Right ventricle myocardium superior (tissue), 1 donor: ENCODE results near the gene NELFB. TPM values are rescaled to one million over a fixed set of nuclear protein-coding genes. Genes with fewer than 3 reads are reported as not detected.
"Not testable (repeated sequence)": the region's sequence is repeated elsewhere in the genome, so short reads cannot be mapped to it uniquely, and the experiment has no call there.

ENCODE experiments used
- ATAC-seq: fragments of 200-7000 bp; cut with Tn5 transposase; one replicate; pipeline ENCODE4 v1.9.1; 2020; ENCODE audit warnings: mild to moderate bottlenecking; ENCODE audit not compliant: poor library complexity
- DNase-seq: peaks from one replicate; pipeline ENCODE4 v3.0.0-alpha.2; 2020
- intact Hi-C: fragments of 100-400 bp; cut with DNase I; formaldehyde crosslinking; loops from one replicate; pipeline ENCODE4 v1.11.2; 2022
- total RNA-seq: library from RNA; stranded (reverse); fragmentation: NEBNext Ultra II Directional; extraction: Animal tissue kit (Norgen Biotek cat#: 25700); gene quantifications from one replicate; pipeline ENCODE4 v1.2.1, GENCODE V29; 2021
- donor health status: DM: no; HTN: yes; CAD: no; lungs with severe emphysema.

The NELFB gene
- total RNA-seq, 1 donor from 2014 or later: 39.9 TPM

DNA sequence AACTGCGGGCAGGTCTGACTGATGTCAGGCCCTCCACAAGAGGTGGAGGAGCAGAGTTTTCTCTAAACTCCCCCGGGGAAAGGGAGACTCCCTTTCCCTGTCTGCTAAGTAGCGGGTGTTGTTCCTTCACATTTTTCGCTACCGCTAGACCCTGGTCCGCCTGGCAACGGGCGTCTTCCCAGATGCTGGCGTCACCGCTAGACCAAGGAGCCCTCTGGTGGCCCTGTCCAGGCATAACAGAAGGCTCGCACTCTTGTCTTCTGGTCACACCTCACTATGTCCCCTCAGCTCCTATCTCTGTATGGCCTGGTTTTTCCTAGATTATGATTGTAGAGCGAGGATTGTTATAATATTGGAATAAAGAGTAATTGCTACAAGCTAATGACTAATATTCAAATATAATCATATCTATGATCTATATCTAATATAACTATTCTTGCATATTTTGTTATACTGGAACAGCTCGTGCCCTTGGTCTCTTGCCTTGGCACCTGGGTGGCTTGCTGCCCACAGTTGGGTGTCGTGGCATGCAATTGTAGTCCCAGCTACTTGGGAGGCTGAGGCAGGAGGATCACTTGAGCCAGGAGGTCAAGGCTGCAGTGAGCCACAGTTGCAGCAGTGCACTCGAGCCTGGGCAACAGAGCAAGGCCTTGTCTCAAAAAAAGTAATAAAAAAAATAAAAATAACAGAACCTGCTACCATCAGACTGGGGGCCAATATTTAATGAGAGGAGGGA lies 7.2 kb downstream of the NELFB start:
- intact Hi-C loops, DNase-seq, ATAC-seq: not testable (repeated sequence)

DNA sequence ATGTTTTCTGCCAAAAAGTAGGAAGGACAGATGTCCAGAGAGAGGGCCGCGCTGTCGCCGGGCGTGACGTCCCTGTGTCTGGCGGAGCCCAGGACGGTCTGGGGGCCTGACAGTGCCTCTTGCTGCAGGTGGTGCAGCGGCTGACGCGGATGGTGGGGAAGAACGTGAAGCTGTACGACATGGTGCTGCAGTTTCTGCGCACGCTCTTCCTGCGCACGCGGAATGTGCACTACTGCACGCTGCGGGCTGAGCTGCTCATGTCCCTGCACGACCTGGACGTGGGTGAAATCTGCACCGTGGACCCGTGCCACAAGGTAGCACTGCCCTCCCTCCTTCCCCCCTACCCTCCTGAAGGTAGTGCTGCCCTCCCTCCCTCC lies 7.8 kb downstream of the NELFB start:
- intact Hi-C loops: no loop called here
- ATAC-seq: no peak
- DNase-seq: no peak

DNA sequence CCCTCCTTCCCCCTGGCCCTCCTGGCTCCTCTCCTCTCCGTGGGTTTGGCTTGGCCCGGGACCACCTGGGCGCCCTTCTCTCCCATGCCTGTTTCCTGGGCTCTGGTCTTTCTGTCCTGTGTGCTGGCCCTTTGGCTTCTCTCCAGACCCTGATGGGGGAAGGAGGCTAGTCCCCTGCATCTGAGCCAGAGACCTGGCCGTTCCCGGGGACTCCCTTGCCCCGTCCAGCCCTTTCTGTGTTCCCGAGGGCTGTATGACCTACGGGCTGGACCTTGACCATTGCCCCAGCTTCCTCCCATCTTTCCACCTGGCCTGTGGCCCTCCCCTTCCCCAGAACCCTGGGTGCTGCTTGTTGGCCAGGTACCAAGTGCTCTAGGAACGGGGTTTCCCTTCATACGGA lies 8.4 kb downstream of the NELFB start:
- intact Hi-C loops: no loop called here
- DNase-seq (no peak), ATAC-seq (no peak)

GRCh38 chr9:137264067-137264466 lies 8.9 kb downstream of the NELFB start:
- DNase-seq (no peak), ATAC-seq (no peak)
- intact Hi-C loops: no loop called here

DNA sequence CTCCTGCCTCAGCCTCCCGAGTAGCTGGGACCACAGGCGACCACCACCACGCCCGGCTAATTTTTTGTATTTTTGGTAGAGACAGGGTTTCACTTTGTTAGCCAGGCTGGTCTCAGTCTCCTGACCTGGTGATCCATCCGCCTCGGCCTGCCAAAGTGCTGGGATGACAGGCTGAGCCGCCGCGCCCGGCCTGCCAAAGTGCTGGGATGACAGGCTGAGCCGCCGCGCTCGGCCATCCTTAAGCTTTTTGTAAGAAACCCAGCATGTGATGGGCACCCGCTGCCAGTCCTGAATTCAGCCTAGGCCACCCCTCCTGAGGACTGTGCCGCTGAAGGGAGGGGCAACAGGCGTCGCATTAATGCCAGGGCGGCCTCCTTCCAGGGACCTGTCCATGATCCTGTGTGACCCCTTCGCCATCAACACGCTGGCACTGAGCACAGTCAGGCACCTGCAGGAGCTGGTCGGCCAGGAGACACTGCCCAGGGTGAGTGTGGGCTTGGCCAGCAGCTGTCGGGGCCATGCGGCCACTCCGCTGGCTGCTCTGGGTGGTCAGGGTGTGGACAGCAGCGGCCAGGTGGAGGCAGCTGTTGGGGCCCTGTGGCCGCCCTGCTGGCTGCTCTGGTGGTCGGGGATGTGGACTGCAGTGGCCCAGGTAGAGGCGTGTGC lies 10.5 kb downstream of the NELFB start:
- intact Hi-C loops: no loop called here
- ATAC-seq: no peak
- no peak for DNase-seq

DNA sequence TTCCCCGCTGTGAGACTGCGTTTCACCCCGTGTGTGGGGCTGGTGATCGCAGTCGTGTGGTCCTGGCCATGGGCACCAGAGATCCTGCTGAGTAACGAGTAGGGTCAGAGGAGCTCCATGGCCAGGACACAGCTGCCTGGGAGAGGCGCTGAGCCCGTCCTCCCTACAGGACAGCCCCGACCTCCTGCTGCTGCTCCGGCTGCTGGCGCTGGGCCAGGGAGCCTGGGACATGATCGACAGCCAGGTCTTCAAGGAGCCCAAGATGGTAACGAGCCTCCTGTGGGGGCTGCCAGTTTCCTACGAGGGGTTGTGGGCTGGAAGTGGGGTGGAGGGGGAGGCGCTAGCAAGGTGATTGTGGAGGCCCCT lies 11.0 kb downstream of the NELFB start:
- intact Hi-C loops: no loop called here
- DNase-seq: no peak
- no peak for ATAC-seq

GRCh38 chr9:137266585-137267453 lies 11.7 kb downstream of the NELFB start:
- intact Hi-C loops: no loop called here
- DNase-seq (no peak), ATAC-seq (no peak)

DNA sequence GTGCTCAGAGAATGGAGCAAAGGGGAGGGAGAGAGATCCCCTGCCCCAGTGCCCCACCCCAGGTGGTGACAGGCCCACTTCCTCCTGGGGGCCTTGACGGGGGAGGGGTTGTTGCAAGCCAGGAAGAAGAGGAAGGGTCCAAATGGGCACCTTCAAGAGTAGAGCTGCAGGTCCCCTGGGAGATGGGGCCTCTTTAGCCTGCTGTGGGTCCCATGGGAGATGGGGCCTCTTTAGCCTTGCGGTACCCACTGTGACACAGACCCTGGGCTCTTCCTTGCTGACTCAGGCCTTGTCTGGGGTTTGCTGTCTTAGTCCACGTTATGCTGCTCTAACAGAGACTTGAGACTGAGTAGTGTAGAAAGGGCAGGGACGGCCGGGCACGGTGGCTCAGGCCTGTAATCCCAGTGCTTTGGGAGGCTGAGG lies 12.8 kb downstream of the NELFB start:
- DNase-seq (no peak), ATAC-seq (no peak)
- intact Hi-C loops: no loop called here

DNA sequence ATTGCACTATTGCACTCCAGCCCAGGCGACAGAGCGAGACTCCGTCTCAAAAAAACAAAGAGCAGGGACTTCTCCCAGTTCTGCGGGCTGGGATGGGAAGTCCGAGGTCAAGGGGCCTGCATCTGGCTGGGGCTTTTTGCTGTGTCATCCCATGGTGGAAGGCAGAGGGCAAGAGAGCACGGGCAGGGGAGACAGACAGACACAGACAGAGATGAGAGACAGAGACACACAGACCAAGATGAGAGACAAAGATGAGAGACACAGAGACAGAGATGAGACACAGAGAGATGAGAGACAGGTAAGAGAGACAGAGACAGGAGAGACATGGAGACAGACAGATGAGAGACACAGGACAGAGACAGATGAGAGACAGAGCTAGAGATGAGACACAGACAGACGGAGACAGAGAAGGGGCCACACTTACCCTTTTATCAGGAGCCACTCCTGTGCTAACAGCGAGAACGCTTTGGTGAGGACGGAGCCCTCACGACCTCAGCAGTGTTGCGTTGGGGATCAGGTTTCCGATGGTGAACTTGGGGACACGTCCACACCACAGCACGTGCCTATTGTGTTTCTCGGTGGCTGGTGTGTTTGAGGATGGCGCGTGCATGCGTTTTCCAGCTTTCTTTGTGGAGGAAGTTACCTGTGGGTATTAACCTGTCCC lies 13.5 kb downstream of the NELFB start:
- intact Hi-C loops: no loop called here
- ATAC-seq: peak; percentile 8
- no peak for DNase-seq

- ATAC-seq (peak; percentile 75), DNase-seq (no peak)
- intact Hi-C loops: no loop called here
Measured at GRCh38 chr9:137269231-137269772, 14.2 kb downstream of the NELFB start.

- DNase-seq: no peak
- peak; percentile 8 for ATAC-seq
- intact Hi-C loops: no loop called here
Measured at GRCh38 chr9:137270929-137271695, 16.0 kb downstream of the NELFB start.

DNA sequence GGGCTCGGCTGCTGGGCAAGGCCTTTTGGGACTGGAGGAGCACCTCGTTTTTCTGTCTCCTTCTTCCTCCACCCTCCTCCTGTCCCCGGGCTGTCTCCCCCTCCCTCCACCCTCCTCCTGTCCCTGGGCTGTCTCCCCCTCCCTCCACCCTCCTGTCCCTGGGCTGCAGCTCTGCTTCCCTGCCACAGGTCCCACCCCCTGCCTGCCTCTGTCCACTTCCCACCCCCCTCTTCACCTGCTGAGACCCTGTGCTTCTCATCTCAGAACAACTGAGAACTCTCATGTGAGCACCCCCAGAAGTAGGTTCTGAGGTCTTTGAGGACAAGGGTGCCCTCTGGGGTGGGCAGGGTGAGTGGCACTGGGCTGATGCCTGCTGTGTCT lies 16.6 kb downstream of the NELFB start:
- intact Hi-C loops: no loop called here
- ATAC-seq: no peak
- no peak for DNase-seq

DNA sequence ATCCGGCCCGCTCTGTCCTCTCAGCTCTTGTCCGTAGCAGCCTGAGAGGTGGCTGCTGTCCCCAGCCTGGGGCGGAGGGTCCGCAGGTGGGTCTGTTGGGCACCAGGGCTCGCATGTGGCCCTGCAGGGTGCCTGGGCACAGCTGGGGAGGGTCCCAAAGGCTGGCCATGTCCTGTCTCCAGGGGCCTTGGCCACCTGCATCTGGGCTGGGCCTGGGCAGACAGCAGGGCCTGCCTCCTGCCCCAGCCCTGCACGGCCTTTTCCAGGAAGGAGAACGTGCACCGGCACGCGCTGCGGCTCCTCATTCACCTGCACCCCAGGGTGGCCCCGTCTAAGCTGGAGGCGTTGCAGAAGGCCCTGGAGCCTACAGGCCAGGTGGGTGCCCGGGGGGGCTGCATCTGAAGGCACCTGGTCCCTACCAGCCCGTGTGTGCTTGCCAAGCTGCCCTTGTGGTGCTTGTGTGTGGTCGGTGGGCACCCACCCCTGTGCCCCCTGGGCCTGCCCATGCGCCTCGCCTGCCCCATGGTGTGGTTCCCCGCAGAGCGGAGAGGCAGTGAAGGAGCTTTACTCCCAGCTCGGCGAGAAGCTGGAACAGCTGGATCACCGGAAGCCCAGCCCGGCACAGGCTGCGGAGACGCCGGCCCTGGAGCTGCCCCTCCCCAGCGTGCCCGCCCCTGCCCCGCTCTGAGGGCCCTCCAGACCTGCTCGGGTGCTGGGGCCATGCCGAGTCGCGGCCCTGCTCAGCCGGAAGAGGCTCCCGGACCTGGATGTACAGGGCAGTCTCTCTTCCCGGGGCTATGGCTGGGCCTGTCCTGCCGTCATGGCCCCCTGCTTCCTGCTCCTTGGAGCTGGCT lies 17.3 kb downstream of the NELFB start:
- no peak for ATAC-seq
- intact Hi-C loops: no loop called here
- DNase-seq: no peak

- DNase-seq: no peak
- ATAC-seq: no peak
- intact Hi-C loops: no loop called here
Measured at GRCh38 chr9:137273095-137273490, 18.0 kb downstream of the NELFB start.

DNA sequence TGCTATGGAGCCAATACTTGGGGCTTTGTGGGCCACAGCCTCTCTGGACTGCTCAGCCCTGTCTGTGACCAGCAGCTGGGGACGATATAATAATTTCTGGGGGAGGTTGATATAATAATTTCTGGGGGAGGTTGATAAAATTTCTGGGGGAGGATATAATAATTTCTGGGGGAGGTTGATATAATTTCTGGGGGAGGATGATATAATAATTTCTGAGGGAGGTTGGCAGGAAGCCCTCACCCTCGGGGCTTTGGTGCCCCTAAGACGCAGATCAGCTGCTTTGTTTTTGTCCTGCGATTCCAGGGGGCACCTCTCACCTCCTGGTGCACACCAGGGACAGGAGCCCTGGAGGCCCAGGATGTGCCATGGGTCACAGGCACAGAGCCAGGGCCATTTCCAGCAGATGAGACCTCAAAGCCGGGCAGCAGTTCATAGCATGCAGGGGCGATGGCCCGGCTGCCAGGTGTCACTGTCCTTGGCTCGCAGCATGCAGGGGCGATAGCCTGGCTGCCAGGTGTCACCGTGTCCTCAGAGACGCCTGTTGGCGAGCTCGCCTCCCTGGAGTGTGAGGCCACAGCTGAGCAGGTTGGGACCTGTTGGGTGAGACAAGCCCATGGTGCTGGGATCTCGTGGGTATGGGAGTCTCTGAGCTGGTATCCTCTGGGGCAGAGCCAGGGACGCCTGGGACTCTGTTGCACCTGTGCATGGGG lies 18.6 kb downstream of the NELFB start:
- no peak for ATAC-seq
- no peak for DNase-seq
- intact Hi-C loops: no loop called here

DNA sequence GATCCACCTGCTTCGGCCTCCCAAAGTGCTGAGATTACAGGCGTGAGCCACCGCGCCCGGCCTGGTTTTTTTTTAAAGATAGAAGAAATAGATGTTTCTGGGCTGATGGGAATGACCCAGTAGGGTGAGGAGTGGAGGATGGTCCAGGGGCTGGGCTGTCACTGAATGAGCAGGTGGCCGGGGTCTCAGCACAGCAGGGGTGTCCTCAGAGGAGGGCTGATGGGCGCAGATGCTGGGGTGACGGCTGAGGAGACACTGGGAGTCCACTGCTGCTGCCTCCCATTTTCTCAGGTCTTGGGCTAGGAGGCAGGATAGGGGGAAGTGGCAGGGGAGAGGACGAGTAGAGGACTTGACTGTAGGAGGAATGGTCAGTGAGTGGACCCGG lies 20.1 kb downstream of the NELFB start:
- intact Hi-C loops: no loop called here
- no peak for DNase-seq
- ATAC-seq: no peak
